Cardiac muscle cell (in vitro differentiated cells and primary cell): ENCODE results near the gene SIGLEC11. TPM values are rescaled to one million over a fixed set of nuclear protein-coding genes. Genes with fewer than 3 reads are reported as not detected.

Experiments used
- polyA plus RNA-seq: library from polyadenylated mRNA; unstranded; fragments of >200 nt; fragmentation: Nextera tagmentation; extraction: Ambion mirVana; gene quantifications from 2 replicates; pipeline ENCODE4 v1.2.1, GENCODE V29; 2016
- total RNA-seq: library from RNA; depleted of rRNA; stranded (reverse); fragments of >200 nt; gene quantifications from 2 replicates; pipeline ENCODE4 v1.2.3, GENCODE V29; 2016

Gene SIGLEC11
- total and polyA plus RNA-seq, 2 experiments from 2014 or later, result 0.03 to 0.13 TPM

Other genes starting within 250 kb of the SIGLEC11 start
- 0.09 TPM in 1 of 2 replicates, not detected in the other for gene TSKS, start 197.9 kb downstream of the SIGLEC11 start, total RNA-seq
- gene TSKS, start 197.9 kb downstream of the SIGLEC11 start, polyA plus RNA-seq, result not detected in 2 replicates
- 152 and 153 TPM in 2 replicates for gene AP2A1, start 194.2 kb downstream of the SIGLEC11 start, total RNA-seq
- gene AP2A1, start 194.2 kb downstream of the SIGLEC11 start, polyA plus RNA-seq, result 64.2 and 78.0 TPM in 2 replicates
- gene FUZ, start 147.9 kb downstream of the SIGLEC11 start, total RNA-seq, result 37.8 and 60.8 TPM in 2 replicates
- gene FUZ, start 147.9 kb downstream of the SIGLEC11 start, polyA plus RNA-seq, result 35.6 and 39.0 TPM in 2 replicates
- 68.7 and 83.7 TPM in 2 replicates for gene MED25, start 142.9 kb downstream of the SIGLEC11 start, total RNA-seq
- gene MED25, start 142.9 kb downstream of the SIGLEC11 start, polyA plus RNA-seq, result 69.9 and 73.2 TPM in 2 replicates
- 290 and 380 TPM in 2 replicates for gene PTOV1, start 110.0 kb downstream of the SIGLEC11 start, total RNA-seq
- 445 and 583 TPM in 2 replicates for gene PTOV1, start 110.0 kb downstream of the SIGLEC11 start, polyA plus RNA-seq
- gene PNKP, start 93.6 kb downstream of the SIGLEC11 start, total RNA-seq, result 73.8 and 74.5 TPM in 2 replicates
- 69.7 and 98.4 TPM in 2 replicates for gene PNKP, start 93.6 kb downstream of the SIGLEC11 start, polyA plus RNA-seq
- 27.5 and 36.9 TPM in 2 replicates for gene AKT1S1, start 83.8 kb downstream of the SIGLEC11 start, total RNA-seq
- 45.4 and 66.2 TPM in 2 replicates for gene AKT1S1, start 83.8 kb downstream of the SIGLEC11 start, polyA plus RNA-seq
- 25.4 and 26.8 TPM in 2 replicates for gene TBC1D17, start 83.5 kb downstream of the SIGLEC11 start, total RNA-seq
- gene TBC1D17, start 83.5 kb downstream of the SIGLEC11 start, polyA plus RNA-seq, result 38.0 and 52.5 TPM in 2 replicates
- 0.63 TPM in 1 of 2 replicates, not detected in the other for gene IL4I1, start 64.3 kb downstream of the SIGLEC11 start, total RNA-seq
- 0.40 TPM in 1 of 2 replicates, not detected in the other for gene IL4I1, start 64.3 kb downstream of the SIGLEC11 start, polyA plus RNA-seq
- 5.9 and 6.8 TPM in 2 replicates for gene ATF5, start 32.0 kb downstream of the SIGLEC11 start, total RNA-seq
- gene ATF5, start 32.0 kb downstream of the SIGLEC11 start, polyA plus RNA-seq, result 4.8 and 6.3 TPM in 2 replicates
- gene NUP62, start 31.7 kb downstream of the SIGLEC11 start, total RNA-seq, result 60.6 and 71.3 TPM in 2 replicates
- 43.3 and 63.1 TPM in 2 replicates for gene NUP62, start 31.7 kb downstream of the SIGLEC11 start, polyA plus RNA-seq
- 29.9 and 34.3 TPM in 2 replicates for gene VRK3, start 64.2 kb upstream of the SIGLEC11 start, total RNA-seq
- gene VRK3, start 64.2 kb upstream of the SIGLEC11 start, polyA plus RNA-seq, result 38.1 and 45.9 TPM in 2 replicates
- 6.3 and 6.5 TPM in 2 replicates for gene ZNF473, start 64.8 kb upstream of the SIGLEC11 start, total RNA-seq
- gene ZNF473, start 64.8 kb upstream of the SIGLEC11 start, polyA plus RNA-seq, result 4.4 and 5.3 TPM in 2 replicates
- gene IZUMO2, start 202.1 kb upstream of the SIGLEC11 start, total RNA-seq, result not detected in 2 replicates
- gene IZUMO2, start 202.1 kb upstream of the SIGLEC11 start, polyA plus RNA-seq, result not detected in 2 replicates
- gene MYH14, start 242.4 kb upstream of the SIGLEC11 start, total RNA-seq, result 1.8 and 2.1 TPM in 2 replicates
- 0.32 and 3.0 TPM in 2 replicates for gene MYH14, start 242.4 kb upstream of the SIGLEC11 start, polyA plus RNA-seq